NCI-H2227 (cell line): ENCODE data around the gene PPP2R2C.

Experiments used
- DNase-seq: peaks from one replicate; lab custom pipeline; 2025; ENCODE audit not compliant: unreplicated experiment; lab: John Stamatoyannopoulos, UW

Gene PPP2R2C

GRCh38 chr4:6319530-6320150 is 152.8 kb downstream of the PPP2R2C start:
- DNase-seq: no peak

GRCh38 chr4:6318206-6318605 is 154.2 kb downstream of the PPP2R2C start:
- no peak for DNase-seq

GRCh38 chr4:6316461-6317003 is 155.9 kb downstream of the PPP2R2C start:
- DNase-seq: no peak

GRCh38 chr4:6313216-6313615 is 159.2 kb downstream of the PPP2R2C start:
- DNase-seq: no peak

- DNase-seq: peak; percentile 21
These were observed 162.6 kb downstream of the PPP2R2C start for GRCh38 chr4:6309777-6310176.

GRCh38 chr4:6308899-6309643 is 163.3 kb downstream of the PPP2R2C start:
- peak; percentile 71 for DNase-seq

- DNase-seq: no peak
These were observed 164.5 kb downstream of the PPP2R2C start for GRCh38 chr4:6307891-6308290.

- no peak for DNase-seq
These were observed 165.2 kb downstream of the PPP2R2C start for GRCh38 chr4:6307230-6307629.

- DNase-seq: no peak
These were observed 166.1 kb downstream of the PPP2R2C start for GRCh38 chr4:6306299-6306698.

- no peak for DNase-seq
These were observed 168.5 kb downstream of the PPP2R2C start for GRCh38 chr4:6303943-6304342.

GRCh38 chr4:6302869-6303268 is 169.5 kb downstream of the PPP2R2C start:
- no peak for DNase-seq

GRCh38 chr4:6301732-6302442 is 170.5 kb downstream of the PPP2R2C start:
- no peak for DNase-seq

GRCh38 chr4:6301051-6301731 is 171.2 kb downstream of the PPP2R2C start:
- DNase-seq: no peak

- DNase-seq: no peak
These were observed 172.1 kb downstream of the PPP2R2C start for GRCh38 chr4:6300359-6300758.

GRCh38 chr4:6299875-6300274 is 172.5 kb downstream of the PPP2R2C start:
- DNase-seq: no peak

GRCh38 chr4:6298852-6299251 is 173.6 kb downstream of the PPP2R2C start:
- no peak for DNase-seq

- DNase-seq: no peak
These were observed 174.4 kb downstream of the PPP2R2C start for GRCh38 chr4:6298035-6298434.

GRCh38 chr4:6297266-6297815 is 175.1 kb downstream of the PPP2R2C start:
- DNase-seq: no peak

GRCh38 chr4:6296026-6296425 is 176.4 kb downstream of the PPP2R2C start:
- no peak for DNase-seq

GRCh38 chr4:6295495-6295894 is 176.9 kb downstream of the PPP2R2C start:
- no peak for DNase-seq
